GM12878 (cell line): ENCODE data around the gene RERE. TPM values are rescaled to one million over a fixed set of nuclear protein-coding genes. Genes with fewer than 3 reads are reported as not detected.

ENCODE experiments used
- BHLHE40 ChIP-seq, 2 experiments: fragments of 450-650 bp in 1 of 2; IDR thresholded peaks; 2 replicates each; pipeline ENCODE4 v1.6.1; 2011 to 2017; ENCODE audit warnings: low read depth in 2 of 2, borderline replicate concordance in 1 of 2, improper control_type of control experiment in 1 of 2, low read length in 1 of 2, mild to moderate bottlenecking in 1 of 2
- CBX5 ChIP-seq: sonication (generic); IDR thresholded peaks from 2 replicates; pipeline ENCODE4 v1.6.1; 2016; ENCODE audit warnings: low read depth, moderate library complexity, mild to moderate bottlenecking, inconsistent platforms
- CHD2 ChIP-seq: IDR thresholded peaks from 2 replicates; pipeline ENCODE4 v1.6.1; 2011; ENCODE audit warnings: low read depth, low read length, improper control_type of control experiment, borderline replicate concordance
- CHD4 ChIP-seq: fragments of 200-600 bp; sonication (generic); IDR thresholded peaks from 2 replicates; pipeline ENCODE4 v1.6.1; 2016; ENCODE audit warnings: mild to moderate bottlenecking
- ELK1 ChIP-seq: IDR thresholded peaks from 2 replicates; pipeline ENCODE4 v1.6.1; 2012; ENCODE audit warnings: low read depth, low read length, improper control_type of control experiment
- FOS ChIP-seq: IDR thresholded peaks from 3 replicates; pipeline ENCODE4 v1.6.1; 2011; ENCODE audit warnings: borderline replicate concordance; ENCODE audit not compliant: insufficient read length; ENCODE audit errors: extremely low read depth
- GABPA ChIP-seq: IDR thresholded peaks from 2 replicates; pipeline ENCODE4 v1.6.1; 2014; ENCODE audit warnings: antibody characterized with exemption, low read depth, mild to moderate bottlenecking, inconsistent platforms
- HDAC2 ChIP-seq: fragments of 200-600 bp; sonication (generic); IDR thresholded peaks from 2 replicates; pipeline ENCODE4 v1.6.1; 2017
- IKZF2 ChIP-seq, 2 experiments: fragments of 450-650 bp; IDR thresholded peaks; 2 replicates each; pipeline ENCODE4 v1.6.1; 2017; ENCODE audit warnings: mild to moderate bottlenecking in 2 of 2, moderate library complexity in 2 of 2
- IRF4 ChIP-seq: IDR thresholded peaks from 2 replicates; pipeline ENCODE4 v1.6.1; 2011; ENCODE audit warnings: low read depth, low read length
- IRF5 ChIP-seq: fragments of 450-650 bp; IDR thresholded peaks from 2 replicates; pipeline ENCODE4 v1.6.1; 2017; ENCODE audit warnings: borderline replicate concordance
- LARP7 ChIP-seq: fragments of 450-650 bp; IDR thresholded peaks from 2 replicates; pipeline ENCODE4 v1.6.1; 2017; ENCODE audit warnings: mild to moderate bottlenecking
- MEF2B ChIP-seq: fragments of 450-650 bp; IDR thresholded peaks from 2 replicates; pipeline ENCODE4 v1.6.1; 2018; ENCODE audit warnings: mild to moderate bottlenecking, moderate library complexity; ENCODE audit not compliant: partially characterized antibody, poor library complexity, severe bottlenecking
- NR2C1 ChIP-seq: fragments of 450-650 bp; IDR thresholded peaks from 2 replicates; pipeline ENCODE4 v1.6.1; 2017; ENCODE audit warnings: antibody characterized with exemption, mild to moderate bottlenecking, moderate library complexity
- POLR2AphosphoS2 ChIP-seq: IDR thresholded peaks from 2 replicates; pipeline ENCODE4 v1.6.1; 2011; ENCODE audit warnings: low read depth, mild to moderate bottlenecking, low read length, improper control_type of control experiment, moderate library complexity
- RAD21 ChIP-seq: IDR thresholded peaks from 2 replicates; pipeline ENCODE4 v1.6.1; 2011; ENCODE audit warnings: mild to moderate bottlenecking, low read depth, low read length, moderate library complexity; ENCODE audit not compliant: insufficient read depth
- SMAD5 ChIP-seq: IDR thresholded peaks from 2 replicates; pipeline ENCODE4 v1.6.1; 2016; ENCODE audit warnings: antibody characterized with exemption, low read depth
- TCF7 ChIP-seq: IDR thresholded peaks from 2 replicates; pipeline ENCODE4 v1.6.1; 2014; ENCODE audit warnings: antibody characterized with exemption, borderline replicate concordance
- WRNIP1 ChIP-seq: IDR thresholded peaks from 2 replicates; pipeline ENCODE4 v1.6.1; 2011; ENCODE audit warnings: low read depth, low read length, improper control_type of control experiment, borderline replicate concordance
- ZNF687 ChIP-seq: fragments of 450-650 bp; IDR thresholded peaks from 2 replicates; pipeline ENCODE4 v1.6.1; 2017; ENCODE audit warnings: mild to moderate bottlenecking, moderate library complexity
- polyA plus RNA-seq, 11 experiments: library from polyadenylated mRNA; depleted of rRNA in 4 of 11; unstranded in 6 of 11; stranded (reverse) in 5 of 11; fragments of >200 nt; fragmentation: Nextera tagmentation in 4 of 11; fragmentation: Illumina TruSeq in 1 of 11; extraction: Ambion mirVana in 4 of 11; extraction: Trizol in 1 of 11; gene quantifications; 1 replicate in 1 of 11; 2 replicates in 10 of 11; pipeline versions ENCODE4 v1.2.1 to v1.2.3, GENCODE V29; 2011 to 2016; ENCODE audit warnings: inconsistent platforms in 2 of 11, missing spikeins in 2 of 11, low read depth in 1 of 11
- total RNA-seq, 4 experiments: library from RNA; depleted of rRNA in 3 of 4; stranded (reverse); fragments of >200 nt in 3 of 4; fragmentation: Illumina TruSeq in 1 of 4; extraction: Trizol in 1 of 4; gene quantifications; 2 replicates each; pipeline versions ENCODE4 v1.2.1 to v1.2.3, GENCODE V29; 2013 to 2021
- TF ChIP-seq, protein P1 (sequence below): fragments of 450-650 bp; IDR thresholded peaks from 2 replicates; pipeline ENCODE4 v1.6.1; 2014; ENCODE audit warnings: mild to moderate bottlenecking
- TF ChIP-seq, protein P2 (sequence below): fragments of 450-650 bp; IDR thresholded peaks from 2 replicates; pipeline ENCODE4 v1.6.1; 2017; ENCODE audit warnings: mild to moderate bottlenecking

Gene RERE
- total and polyA plus RNA-seq, 10 of the 15 experiments (the other 5 are each of a cell fraction or from before 2014, with no cell fraction given) = 5.2 to 60.5 (median 20.2) TPM

DNA sequence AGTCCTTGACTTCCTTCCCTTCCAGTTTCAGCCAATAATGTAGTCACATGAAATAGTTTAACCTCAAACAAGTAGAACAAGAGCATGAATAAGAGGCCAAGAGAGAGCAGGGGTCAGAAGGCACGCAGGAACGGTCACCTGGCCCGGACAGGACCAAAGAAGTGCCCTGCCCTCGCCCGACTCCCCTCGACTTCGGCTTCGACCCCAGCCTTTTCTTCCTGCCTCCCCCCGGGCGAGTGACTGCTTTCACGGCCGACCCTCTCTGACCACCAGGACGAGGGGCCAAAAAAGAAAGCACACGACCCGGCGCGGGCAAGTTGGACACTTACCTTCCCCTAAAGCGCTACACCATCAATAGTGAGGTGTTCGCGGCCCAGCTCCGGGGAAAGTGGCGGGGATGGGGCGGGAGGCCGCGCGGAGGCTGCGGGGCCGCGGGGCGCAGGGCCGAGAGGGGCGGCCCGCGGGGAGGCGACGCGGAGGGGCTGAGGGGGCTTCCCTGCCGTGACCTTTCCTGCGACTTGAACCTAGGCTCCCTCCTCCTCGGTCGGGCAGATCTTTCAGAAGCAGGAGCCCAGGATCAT is 519 bp downstream of the RERE start (continued):
- TF ChIP-seq IRF5 (no peak), IRF4 (no peak), POLR2AphosphoS2 (no peak), ZNF687 (peak; percentile 41; the same call in 1 of the 2 replicates), FOS (no peak), LARP7 (peak; percentile 47; the same call in 1 of the 2 replicates), WRNIP1 (no peak), MEF2B (no peak), CHD4 (no peak), ELK1 (no peak), RAD21 (no peak), BHLHE40 (IDR thresholded peaks at IDR 0.05; ENCODE audit: borderline replicate concordance in 1 of 2, low read depth in 2 of 2, low read length in 1 of 2) (peak in 1 of 2 experiments; percentile 7; a peak in 1 of 4 replicates), SMAD5 (no peak), GABPA (no peak), CHD2 (no peak), HDAC2 (no peak), TCF7 (no peak), IKZF2 (IDR thresholded peaks at IDR 0.05) (peak in 1 of 2 experiments; percentile 16; a peak in 1 of 4 replicates), NR2C1 (no peak), CBX5 (no peak)
- TF ChIP-seq, protein P1, sequence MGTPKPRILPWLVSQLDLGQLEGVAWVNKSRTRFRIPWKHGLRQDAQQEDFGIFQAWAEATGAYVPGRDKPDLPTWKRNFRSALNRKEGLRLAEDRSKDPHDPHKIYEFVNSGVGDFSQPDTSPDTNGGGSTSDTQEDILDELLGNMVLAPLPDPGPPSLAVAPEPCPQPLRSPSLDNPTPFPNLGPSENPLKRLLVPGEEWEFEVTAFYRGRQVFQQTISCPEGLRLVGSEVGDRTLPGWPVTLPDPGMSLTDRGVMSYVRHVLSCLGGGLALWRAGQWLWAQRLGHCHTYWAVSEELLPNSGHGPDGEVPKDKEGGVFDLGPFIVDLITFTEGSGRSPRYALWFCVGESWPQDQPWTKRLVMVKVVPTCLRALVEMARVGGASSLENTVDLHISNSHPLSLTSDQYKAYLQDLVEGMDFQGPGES = no peak
- TF ChIP-seq, protein P2, sequence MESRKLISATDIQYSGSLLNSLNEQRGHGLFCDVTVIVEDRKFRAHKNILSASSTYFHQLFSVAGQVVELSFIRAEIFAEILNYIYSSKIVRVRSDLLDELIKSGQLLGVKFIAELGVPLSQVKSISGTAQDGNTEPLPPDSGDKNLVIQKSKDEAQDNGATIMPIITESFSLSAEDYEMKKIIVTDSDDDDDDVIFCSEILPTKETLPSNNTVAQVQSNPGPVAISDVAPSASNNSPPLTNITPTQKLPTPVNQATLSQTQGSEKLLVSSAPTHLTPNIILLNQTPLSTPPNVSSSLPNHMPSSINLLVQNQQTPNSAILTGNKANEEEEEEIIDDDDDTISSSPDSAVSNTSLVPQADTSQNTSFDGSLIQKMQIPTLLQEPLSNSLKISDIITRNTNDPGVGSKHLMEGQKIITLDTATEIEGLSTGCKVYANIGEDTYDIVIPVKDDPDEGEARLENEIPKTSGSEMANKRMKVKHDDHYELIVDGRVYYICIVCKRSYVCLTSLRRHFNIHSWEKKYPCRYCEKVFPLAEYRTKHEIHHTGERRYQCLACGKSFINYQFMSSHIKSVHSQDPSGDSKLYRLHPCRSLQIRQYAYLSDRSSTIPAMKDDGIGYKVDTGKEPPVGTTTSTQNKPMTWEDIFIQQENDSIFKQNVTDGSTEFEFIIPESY = no peak
